NCI-H2081 (cell line): ENCODE measurements around the gene FOXJ2.
"Not testable (repeated sequence)": the region's sequence is repeated elsewhere in the genome, so short reads cannot be mapped to it uniquely, and the experiment has no call there.

Experiments
- DNase-seq, 2 experiments: peaks; one replicate each; lab custom pipeline; 2025; lab: John Stamatoyannopoulos, UW

FOXJ2 gene

GRCh38 chr12:8032242-8033152 lies at the start of gene FOXJ2:
FOXJ2 (plus strand) TSS chr12:8032716; CDS start chr12:8039833, 7,117 bp downstream.
- DNase-seq: peak; percentile 44 to 62

DNA sequence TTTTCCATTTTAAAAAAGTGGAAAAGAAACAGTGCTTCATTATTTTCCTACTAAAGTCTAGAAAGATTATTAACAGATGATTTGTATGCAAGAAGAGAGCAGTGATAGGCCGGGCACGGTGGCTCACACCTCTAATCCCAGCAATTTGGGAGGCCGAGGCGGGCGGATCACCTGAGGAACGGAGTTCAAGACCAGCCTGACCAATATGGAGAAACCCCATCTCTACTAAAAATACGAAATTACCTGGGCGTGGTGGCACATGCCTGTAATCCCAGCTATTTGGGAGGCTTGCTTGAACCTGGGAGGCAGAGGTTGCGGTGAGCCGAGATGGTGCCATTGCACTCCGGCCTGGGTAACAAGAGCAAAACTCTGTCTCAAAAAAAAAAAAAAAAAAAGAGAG lies 49.5 kb upstream of the FOXJ2 start:
- DNase-seq: not testable (repeated sequence)

GRCh38 chr12:7983460-7983859 lies 49.1 kb upstream of the FOXJ2 start:
- DNase-seq: not testable (repeated sequence)

DNA sequence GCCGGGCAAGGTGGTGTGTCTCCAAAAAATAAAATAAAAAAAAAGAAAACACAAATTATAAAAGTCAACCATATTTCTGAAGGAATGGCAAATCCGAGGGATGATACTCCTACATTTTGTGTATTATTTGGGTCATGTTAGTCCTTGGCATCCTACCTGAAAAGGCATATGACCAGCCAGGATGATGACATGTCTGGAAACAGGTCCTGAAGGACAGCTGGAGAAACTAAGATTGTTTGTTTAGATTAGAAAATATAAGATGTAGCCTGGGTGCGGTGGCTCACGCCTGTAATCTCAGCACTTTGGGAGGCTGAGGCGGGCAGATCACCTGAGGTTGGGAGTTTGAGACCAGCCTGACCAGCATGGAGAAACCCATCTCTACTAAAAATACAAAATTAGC lies 47.6 kb upstream of the FOXJ2 start:
- no peak for DNase-seq

DNA sequence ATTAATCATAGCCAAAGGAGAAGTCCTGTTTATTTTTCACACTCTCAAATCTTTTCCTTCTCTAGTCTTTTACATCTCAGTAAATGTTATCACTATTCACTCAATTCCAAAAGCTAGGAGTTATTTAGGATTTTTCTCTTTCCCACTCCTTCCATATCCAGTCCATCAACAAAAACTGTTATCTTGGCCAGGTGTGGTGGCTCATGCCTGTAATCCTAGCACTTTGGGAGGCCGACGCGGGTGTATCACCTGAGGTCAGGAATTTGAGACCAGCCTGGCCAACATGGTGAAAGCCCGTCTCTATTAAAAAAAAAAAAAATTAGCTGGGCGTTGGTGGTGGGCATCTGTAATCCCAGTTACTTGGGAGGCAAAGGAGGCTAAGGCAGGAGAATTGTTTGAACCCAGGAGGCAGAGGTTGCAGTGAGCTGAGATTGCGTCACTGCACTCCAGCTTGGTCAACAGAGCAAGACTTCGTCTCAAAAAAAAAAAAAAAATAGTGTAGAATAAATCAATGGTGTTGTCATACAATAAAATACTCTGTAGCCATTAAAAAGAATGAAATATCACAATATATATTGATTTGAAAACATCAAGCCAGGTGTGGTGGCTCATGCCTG lies 46.6 kb upstream of the FOXJ2 start:
- no peak for DNase-seq

DNA sequence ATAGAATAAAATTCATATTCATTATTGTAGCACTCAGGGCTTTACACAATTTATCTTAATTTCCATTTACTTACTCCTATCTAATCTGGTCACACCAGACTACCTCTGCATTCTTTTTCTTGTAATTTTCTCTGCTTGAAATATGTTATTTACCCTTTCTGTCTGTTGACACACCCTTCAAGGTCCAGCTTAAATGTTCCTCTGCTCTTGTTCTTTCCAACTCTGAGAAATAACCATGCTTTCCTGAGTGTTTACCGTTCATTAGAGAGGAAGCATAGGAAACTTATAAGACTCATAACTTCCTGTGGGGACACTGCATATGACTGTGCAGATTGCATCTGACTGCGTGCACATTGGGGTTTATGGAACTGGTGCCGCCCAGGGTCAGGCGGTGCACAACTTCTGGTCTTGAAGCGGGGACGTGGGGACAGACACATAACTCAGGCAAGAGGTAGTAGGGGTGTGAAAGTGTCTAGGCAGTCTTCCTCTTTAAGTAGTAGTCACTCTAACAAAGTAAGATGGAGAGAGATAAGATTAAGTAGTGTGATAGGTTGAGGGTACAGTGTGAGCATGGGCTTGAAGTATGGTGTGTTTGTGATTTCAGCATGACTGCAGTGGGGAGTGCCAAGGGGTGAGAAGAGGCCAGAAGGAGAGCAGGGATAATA lies 42.6 kb upstream of the FOXJ2 start:
- DNase-seq: no peak

DNA sequence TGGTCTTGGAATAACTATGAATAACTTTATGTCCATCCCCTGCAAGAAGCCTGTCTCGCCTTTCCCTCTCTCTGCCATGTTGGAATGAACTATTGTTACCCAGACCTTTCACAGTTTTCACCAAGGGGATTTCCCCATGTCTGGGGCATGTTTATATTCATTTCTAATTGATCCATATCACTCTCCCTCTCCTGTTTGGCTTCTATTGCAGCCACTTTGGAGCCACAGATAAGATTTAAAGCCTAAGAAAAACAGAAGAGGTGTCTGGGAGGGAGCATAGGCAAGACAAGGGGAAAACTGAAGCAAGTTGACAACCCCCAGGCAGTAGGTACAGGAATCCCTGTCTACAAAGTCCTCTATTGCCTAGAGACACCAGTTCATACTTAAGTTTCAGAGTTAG lies 41.0 kb upstream of the FOXJ2 start:
- no peak for DNase-seq

GRCh38 chr12:7994731-7995205 lies 37.7 kb upstream of the FOXJ2 start:
- DNase-seq: no peak

- DNase-seq: peak; percentile 46 to 69
Measured at GRCh38 chr12:7995266-7995963, 37.1 kb upstream of the FOXJ2 start.

DNA sequence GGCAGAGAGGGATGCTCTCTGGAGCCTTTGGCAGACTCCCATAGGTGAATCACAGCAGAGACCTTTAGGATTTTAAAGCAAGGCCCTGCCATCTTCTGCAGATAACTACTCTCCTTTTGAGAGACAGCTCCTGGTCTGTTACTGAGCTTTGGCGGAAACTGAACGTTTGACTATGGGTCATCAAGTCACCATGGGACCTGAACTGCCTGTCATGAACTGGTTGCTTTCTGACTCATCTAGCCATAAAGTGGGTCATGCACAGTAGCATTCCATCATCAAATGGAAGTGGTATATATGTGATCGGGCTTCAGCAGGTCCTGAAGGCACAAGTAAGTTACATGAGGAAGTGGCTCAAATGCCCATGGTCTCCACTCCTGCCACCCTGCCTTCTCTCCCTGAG lies 31.7 kb upstream of the FOXJ2 start:
- DNase-seq: not testable (repeated sequence)

- DNase-seq: not testable (repeated sequence)
Measured at GRCh38 chr12:8001496-8001895, 31.0 kb upstream of the FOXJ2 start.

DNA sequence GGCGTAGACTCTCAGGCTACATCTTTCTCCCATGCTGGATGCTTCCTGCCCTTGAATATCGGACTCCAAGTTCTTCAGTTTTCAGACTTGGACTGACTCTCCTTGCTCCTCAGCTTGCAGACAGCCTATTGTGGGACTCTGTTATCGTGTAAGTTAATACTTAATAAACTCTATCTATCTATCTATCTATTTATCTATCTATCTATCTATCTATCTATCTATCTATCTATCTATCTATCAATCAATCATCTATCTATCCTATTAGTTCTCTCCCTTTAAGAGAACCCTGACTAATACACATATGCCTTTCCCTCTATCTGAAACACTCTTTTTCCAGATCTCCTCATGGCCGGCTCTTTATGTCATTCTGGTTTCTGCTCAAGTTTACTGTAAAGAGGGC lies 27.6 kb upstream of the FOXJ2 start:
- DNase-seq: not testable (repeated sequence)

GRCh38 chr12:8011331-8011730 lies 21.2 kb upstream of the FOXJ2 start:
- DNase-seq: no peak

GRCh38 chr12:8012651-8013309 lies 19.7 kb upstream of the FOXJ2 start:
- no peak for DNase-seq

DNA sequence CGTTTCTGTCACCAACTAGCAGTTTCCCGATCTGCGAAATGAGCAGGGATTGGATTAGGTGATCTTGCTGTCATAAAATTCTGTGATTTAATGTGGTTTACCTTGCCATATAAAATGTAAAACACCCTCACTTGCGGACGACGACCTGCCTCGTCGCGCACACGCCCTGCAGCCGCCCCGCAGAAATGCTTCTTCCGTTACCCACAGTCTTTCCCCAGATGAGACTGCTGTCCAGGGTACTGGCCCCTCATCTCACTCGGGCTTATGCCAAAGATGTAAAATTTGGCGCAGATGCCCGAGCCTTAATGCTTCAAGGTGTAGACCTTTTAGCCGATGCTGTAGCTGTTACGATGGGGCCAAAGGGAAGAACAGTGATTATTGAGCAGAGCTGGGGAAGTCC lies 17.7 kb upstream of the FOXJ2 start:
- DNase-seq: no peak

- not testable (repeated sequence) for DNase-seq
Measured at GRCh38 chr12:8018213-8018612, 14.3 kb upstream of the FOXJ2 start.

- DNase-seq: no peak
Measured at GRCh38 chr12:8018666-8019581, 13.6 kb upstream of the FOXJ2 start.

DNA sequence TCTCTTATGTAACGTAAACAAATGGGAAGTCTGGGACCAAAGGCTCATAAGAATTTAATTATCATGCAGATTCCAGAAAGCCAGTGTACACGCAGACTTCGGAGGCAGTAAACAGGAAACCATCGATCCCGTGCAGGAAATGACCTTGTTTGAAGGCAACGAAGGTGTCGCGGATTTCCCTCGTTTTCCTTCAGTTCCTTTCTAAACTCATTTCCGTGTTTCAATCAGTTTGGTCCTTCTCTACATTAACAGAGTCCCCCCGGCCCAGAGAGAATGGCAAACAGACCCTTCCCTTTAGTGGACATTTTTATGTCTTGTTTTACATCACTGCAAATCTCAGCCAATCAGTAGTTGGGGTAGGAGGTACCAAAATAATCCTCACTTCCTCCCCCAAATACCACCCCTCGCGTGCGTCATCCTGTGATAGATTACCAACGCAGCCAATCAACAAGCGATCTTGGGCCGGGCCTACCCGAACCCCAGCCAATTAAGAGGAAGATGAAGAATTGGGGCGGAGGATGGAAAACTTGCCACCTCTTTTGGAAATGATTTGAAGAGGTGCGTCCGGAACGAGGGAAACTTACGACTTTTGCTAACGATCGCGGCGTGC lies 6.1 kb upstream of the FOXJ2 start:
- peak; percentile 96 to 99 for DNase-seq

DNA sequence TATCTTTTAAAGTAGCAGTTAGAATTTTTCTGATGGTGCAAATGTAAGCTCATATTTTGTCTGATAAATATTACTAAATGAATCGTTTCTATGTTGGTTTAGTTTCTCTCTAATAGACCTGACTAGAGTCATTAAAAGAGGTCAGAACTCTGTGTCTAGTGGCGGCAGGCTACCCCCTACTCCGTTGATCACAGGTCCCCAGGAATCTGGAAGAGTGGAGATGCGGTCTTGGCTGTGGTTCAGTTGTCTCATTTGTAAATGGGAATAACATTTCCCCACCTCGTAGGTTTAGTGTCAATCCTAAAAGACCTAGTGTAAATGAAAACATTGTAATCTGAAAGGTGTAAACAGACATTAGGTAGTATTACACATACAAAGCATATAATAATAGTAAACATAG lies 4.7 kb upstream of the FOXJ2 start:
- DNase-seq: no peak

DNA sequence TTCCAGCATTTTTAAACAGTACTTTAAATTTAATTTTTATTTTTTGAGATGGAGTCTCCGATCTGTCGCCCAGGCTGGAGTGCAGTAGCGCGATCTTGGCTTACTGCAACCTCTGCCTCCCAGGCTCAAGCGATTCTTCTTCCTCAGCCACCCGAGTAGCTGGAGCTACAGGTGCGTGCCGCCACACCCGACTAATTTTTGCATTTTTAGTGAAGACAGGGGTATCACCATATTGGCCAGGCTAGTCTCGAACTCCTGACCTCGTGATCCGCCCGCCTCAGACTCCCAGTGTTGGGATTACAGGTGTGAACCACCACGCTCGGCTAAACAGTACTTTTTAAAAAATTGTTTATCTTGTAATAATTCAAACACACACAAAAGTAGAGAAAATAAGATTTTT lies 4.2 kb upstream of the FOXJ2 start:
- DNase-seq: no peak
